HUES48 (cell line): ENCODE results near the gene ZDHHC16.
A peak's percentile ranks its signal among the peaks of the same experiment; 100 is the strongest.
"Not testable (repeated sequence)": the region's sequence is repeated elsewhere in the genome, so short reads cannot be mapped to it uniquely, and the experiment has no call there.

Experiments used
- H3K27ac ChIP-seq: one replicate; pipeline ENCODE4 v1.7.0; 2013; ENCODE audit warnings: low read depth, low read length, inconsistent platforms
- H3K27me3 ChIP-seq: 2 replicates; pipeline ENCODE4 v1.6.1; 2013; ENCODE audit warnings: mild to moderate bottlenecking, low read length; ENCODE audit not compliant: control insufficient read depth, insufficient read depth
- H3K36me3 ChIP-seq: 2 replicates; pipeline ENCODE4 v1.6.1; 2013; ENCODE audit warnings: low read length; ENCODE audit not compliant: control insufficient read depth, insufficient read depth
- H3K4me1 ChIP-seq: 2 replicates; pipeline ENCODE4 v1.6.1; 2013; ENCODE audit warnings: mild to moderate bottlenecking, low read length; ENCODE audit not compliant: control insufficient read depth, insufficient read depth
- H3K4me3 ChIP-seq: 2 replicates; pipeline ENCODE4 v1.5.1; 2013; ENCODE audit warnings: mild to moderate bottlenecking, low read depth, low read length
- H3K9ac ChIP-seq: 2 replicates; pipeline ENCODE4 v1.6.1; 2013; ENCODE audit warnings: mild to moderate bottlenecking, low read depth, low read length, moderate library complexity
- H3K9me3 ChIP-seq: 2 replicates; pipeline ENCODE4 v1.6.1; 2013; ENCODE audit warnings: low read length; ENCODE audit not compliant: control insufficient read depth, insufficient read depth

ZDHHC16 gene

DNA sequence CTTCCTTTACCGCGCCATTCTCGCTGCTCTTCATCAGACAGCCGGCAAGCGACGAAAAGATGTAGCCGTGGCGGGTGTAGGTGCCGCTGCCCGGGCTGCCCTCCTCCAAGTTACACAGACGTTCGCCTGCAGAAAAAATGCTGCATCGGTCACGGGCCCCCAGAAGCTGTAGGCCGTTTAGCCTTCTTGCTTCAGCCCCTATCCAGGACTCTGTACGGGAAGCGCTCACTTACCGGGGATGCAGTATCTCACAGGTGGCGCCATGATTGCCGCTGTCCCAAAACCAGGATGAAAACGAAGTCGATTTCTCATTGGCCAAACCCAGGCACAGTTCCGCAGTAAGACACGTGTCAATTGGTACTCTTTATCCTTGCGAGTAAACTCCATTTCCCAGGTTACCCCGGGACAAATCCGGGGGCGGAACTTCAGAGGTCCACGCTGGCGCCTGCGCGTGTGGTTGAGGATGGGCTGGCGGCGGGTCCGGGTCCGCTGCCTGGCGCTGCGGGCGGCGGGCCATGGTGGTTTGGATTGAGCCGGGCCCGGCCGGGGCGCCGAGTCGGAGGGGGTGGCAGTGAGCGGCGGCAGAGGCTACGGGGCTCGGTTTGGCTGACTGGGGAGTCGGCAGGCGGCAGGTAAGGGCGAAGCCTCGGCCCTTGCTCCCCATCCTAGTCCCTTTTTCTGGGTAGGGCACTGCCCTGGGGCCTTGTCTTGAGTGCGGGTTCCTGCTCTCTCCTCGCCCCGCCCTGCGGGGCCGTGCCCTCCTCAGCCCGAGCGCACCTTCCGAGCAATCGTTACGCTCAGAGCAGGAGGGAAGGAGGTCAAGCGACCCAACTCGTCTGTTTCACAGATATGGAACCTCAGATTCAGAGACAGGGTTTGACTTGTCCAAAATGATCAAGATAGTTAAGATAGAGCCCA, at the start of gene ZDHHC16, which contains the start of gene EXOSC1:
ZDHHC16 (plus strand) TSS at position 454 of the 918 bp plus-strand sequence. CDS start 5,501 bp downstream, outside the sequence.
EXOSC1 (minus strand) TSS at position 285 of the 918 bp plus-strand sequence; CDS start at position 264, 21 bp downstream.
- Histone ChIP-seq H3K27me3 (no peaks in the 10 kb centered on the region), H3K9me3 (no peaks in the 10 kb centered on the region), H3K27ac (peak within 1 kb of the TSS; percentile 74), H3K9ac (peak within 1 kb of the TSS; percentile 82), H3K36me3 (peaks cover 33% of the 10 kb centered on the region), H3K4me3 (peak within 1 kb of the TSS; percentile 94), H3K4me1 (peaks cover 8% of the 10 kb centered on the region)

DNA sequence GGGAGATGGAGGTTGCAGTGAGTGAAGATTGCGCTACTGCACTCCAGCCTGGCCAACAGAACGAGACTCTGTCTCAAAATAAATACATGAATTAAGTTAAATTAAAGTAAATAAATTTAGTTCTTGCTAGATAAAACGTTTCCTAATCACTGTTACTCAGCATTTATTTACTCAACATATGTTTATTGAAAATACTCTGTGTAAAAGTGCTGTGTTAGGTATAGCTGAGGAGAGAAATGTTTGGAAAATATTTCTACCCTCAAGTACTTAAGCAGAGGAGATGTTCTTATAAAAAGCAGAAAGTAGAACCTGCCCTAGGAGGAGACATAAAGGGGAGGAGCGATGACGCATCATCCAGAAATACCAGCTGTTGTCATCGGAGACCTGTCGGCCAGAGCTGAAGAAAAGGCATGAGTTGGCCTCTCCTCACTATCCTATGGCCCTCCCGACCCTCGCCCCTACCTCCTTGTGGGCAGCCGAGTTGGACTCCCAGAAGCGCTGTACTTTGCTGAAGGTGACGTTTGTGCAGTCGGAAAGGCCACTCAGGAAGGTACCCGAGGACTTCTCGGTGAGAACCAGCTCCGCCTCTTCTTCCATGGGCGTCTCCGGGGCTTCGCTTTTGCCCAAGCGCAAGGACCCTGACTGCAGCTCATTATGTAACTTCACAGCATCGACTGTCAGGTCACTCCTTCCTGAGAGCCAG, 46.0 kb upstream of the ZDHHC16 start:
- H3K4me1 ChIP-seq: peaks cover 7% of the 10 kb centered on the region
- H3K27me3 ChIP-seq: no peaks in the 10 kb centered on the region
- 0 out of 2 replicates have a peak overlapping the region, but pooled peaks have one; percentile 65 for H3K9ac ChIP-seq
- peaks cover 44% of the 10 kb centered on the region for H3K36me3 ChIP-seq
- H3K4me3 ChIP-seq: peak overlapping the region; percentile 90
- peak overlapping the region; percentile 79 for H3K27ac ChIP-seq
- no peaks in the 10 kb centered on the region for H3K9me3 ChIP-seq

DNA sequence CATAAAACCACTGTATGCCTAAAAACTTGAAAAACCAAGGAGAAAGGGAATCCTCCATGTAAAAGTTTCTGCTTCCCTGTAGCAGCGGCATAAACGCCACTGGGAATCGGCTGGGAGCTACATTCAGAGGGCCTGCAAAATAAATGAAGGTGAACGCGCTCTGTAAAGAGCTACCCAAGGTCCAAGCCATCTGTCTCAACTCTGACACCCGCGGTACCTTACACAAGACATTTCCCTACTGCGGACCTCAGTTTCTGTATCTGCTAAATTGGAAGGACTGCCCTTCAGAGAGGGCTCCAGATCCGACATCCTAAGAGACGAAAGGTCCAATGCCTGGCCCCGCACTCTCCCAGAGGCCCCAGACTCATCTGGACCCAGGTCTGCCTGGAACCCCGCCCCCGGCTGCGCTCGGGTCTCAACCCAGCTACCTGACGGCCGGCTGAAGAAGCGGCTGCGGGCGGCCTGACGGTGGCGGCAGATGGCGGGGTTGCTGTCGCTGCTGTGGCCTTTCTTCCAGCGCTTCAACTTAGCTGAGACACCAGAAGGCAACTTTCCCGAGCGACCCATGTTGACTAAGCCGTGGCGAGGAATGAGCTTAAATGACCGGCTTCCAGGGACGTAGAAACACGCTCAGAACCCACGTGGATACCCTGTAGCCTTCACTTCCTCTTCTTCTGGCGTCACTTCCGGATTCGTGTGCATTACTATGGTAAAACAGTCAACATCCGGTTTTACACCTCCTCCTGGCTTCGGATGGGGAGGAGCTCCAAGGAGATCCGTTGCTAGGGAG, 45.1 kb upstream of the ZDHHC16 start, which contains the start of gene RRP12:
RRP12 (minus strand) TSS at position 676 of the 790 bp plus-strand sequence; CDS start at position 567, 109 bp downstream.
- peak within 1 kb of the TSS; percentile 79 for H3K27ac ChIP-seq
- H3K36me3 ChIP-seq: peaks cover 36% of the 10 kb centered on the region

DNA sequence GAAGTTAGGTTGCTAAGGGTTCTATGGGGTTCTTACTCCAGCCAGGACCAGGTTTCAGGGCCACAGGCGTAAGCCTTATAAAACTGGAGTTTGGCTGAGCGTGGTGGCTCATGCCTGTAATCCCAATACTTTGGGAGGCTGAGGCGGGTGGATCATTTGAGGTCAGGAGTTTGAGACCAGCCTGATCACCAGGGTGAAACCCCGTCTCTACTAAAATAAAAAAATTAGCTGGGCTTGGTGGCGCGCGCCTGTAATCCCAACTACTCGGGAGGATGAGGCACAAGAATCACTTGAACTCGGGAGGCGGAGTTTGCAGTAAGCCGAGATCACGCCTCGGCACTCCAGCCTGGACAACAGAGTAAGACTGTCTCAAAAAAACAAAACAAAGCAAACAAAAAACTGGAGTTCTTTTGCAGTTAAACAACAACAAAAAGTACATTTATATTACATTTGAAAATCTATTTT, 44.5 kb upstream of the ZDHHC16 start:
- H3K9ac ChIP-seq: no peak overlapping the region
- peaks cover 29% of the 10 kb centered on the region for H3K36me3 ChIP-seq
- H3K4me1 ChIP-seq: peaks cover 7% of the 10 kb centered on the region
- peak overlapping the region; percentile 90 for H3K4me3 ChIP-seq
- H3K9me3 ChIP-seq: no peaks in the 10 kb centered on the region
- peak overlapping the region; percentile 79 for H3K27ac ChIP-seq
- H3K27me3 ChIP-seq: no peaks in the 10 kb centered on the region

More for the DNA sequence above, 45.1 kb upstream of the ZDHHC16 start, which contains the start of gene RRP12:
- peak within 1 kb of the TSS; percentile 65; the same call in 1 of the 2 replicates for H3K9ac ChIP-seq
- no peaks in the 10 kb centered on the region for H3K9me3 ChIP-seq
- H3K27me3 ChIP-seq: no peaks in the 10 kb centered on the region
- H3K4me3 ChIP-seq: peak within 1 kb of the TSS; percentile 90
- peaks cover 7% of the 10 kb centered on the region for H3K4me1 ChIP-seq

DNA sequence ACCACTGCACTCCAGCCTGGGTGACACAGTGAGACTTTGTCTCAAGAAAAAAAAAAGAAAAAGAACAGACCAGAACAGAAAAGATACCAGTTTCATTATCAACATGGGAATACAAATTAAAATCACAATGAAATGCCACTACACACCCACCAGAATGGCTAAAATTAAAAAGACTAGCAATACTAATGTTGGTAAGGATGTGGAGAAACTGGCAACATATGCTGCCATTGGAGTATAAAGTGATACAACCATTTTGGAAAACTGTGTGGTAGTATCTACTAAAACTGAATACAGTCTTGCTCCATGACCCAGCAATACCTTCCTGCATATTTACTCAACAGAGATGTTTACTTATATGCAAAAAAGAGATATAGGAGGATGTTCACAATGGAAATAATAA, 41.9 kb upstream of the ZDHHC16 start:
- Histone ChIP-seq H3K9me3 (no peaks in the 10 kb centered on the region), H3K27me3 (no peaks in the 10 kb centered on the region), H3K27ac (no peak overlapping the region), H3K9ac (no peak overlapping the region), H3K4me3 (no peak overlapping the region), H3K4me1 (peaks cover 7% of the 10 kb centered on the region), H3K36me3 (peaks cover 10% of the 10 kb centered on the region; the same call in 1 of the 2 replicates)

DNA sequence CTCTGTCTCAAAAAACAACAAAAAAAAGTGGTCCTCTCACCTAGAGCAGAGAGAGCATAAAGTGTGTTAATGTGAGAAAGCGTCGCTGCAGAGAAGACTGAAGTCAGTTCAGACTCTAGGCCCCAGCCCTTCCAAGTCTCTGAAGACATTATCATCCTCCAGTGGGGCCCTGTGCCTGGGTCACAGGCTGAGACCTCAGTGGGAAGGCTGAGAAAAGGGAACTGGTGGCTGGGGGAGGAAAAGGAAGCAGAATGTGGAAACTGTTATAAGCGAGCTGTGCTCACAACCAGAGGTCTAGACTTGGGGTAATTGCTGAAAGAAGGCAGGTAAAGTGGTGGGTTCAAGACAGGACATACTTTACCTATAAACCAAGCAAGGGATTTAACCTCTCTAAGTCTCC, 39.9 kb upstream of the ZDHHC16 start:
- H3K4me3 ChIP-seq: no peak overlapping the region
- H3K36me3 ChIP-seq: no peaks in the 10 kb centered on the region
- no peaks in the 10 kb centered on the region for H3K9me3 ChIP-seq
- H3K27me3 ChIP-seq: no peaks in the 10 kb centered on the region
- H3K9ac ChIP-seq: no peak overlapping the region
- no peak overlapping the region for H3K27ac ChIP-seq
- H3K4me1 ChIP-seq: no peaks in the 10 kb centered on the region

DNA sequence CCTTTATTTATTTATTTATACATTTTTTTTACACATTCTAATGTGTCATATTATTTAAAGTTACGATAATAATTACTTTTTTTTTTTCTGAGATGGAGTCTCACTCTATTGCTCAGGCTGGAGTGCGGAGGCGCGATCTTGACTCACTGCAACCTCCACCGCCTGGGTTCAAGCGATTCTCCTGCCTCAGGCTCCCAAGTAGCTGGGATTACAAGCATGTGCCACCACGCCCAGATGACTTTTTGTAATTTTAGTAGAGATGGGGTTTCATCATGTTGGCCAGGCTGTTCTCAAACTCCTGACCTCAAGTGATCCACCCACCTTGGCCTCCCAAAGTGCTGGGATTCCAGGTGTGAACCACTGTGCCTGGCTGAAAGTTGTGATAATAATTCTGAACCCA, 39.5 kb upstream of the ZDHHC16 start:
- H3K36me3 ChIP-seq, H3K9ac ChIP-seq, H3K9me3 ChIP-seq, H3K27ac ChIP-seq, H3K4me1 ChIP-seq, H3K27me3 ChIP-seq, H3K4me3 ChIP-seq: not testable (repeated sequence)

DNA sequence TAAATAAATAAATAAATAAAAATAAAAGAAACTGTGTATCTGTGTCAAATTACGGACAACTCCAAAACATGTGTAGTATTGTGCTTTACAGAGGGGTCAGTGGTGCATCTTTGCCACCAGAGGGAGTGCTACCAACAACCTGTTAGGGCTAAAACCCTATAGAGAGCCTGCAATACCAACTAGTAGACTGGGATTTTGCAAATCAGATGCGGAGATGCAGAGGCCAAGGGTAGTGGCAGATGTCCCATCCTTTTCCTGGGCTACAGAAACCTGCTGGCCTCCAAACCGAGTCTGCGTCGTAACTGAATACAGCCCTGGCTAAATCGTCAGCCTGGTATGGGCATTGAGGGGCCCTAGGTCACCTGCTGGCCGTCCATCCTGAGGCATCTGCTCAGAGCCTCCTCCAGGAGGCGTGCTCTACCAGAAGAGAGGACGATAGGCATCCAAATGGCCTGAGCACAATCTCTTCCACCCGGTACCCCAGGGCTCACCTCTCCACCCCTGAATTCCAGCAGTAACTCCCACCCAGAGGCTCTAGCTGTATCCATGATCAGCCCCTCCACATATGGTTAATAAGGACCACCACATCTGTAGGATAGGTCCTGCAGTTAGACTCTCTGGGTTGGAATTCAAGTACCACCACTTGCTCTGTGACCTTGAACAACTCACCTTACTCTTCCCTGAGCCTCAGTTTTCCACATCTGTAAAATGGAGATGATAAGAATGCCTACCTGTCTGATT, 38.6 kb upstream of the ZDHHC16 start:
- H3K27ac ChIP-seq: peak overlapping the region; percentile 26
- H3K36me3 ChIP-seq: no peaks in the 10 kb centered on the region
- no peaks in the 10 kb centered on the region for H3K9me3 ChIP-seq
- H3K9ac ChIP-seq: no peak overlapping the region
- no peaks in the 10 kb centered on the region for H3K4me1 ChIP-seq
- H3K4me3 ChIP-seq: peak overlapping the region; percentile 56
- H3K27me3 ChIP-seq: no peaks in the 10 kb centered on the region

DNA sequence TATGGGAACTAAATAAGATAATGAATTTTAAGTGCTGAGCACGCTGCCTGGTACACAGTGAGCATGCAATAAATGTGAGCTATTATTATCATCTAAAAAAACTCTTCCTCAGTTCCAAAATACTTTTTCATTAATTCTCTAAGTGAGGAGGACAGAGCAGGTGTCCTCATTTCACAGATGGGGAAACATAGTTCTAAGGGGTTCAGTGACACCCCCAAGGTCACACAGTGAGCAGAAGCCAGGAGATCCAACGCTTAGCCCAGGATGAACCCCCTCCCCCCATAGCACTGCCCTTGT, 38.1 kb upstream of the ZDHHC16 start:
- Histone ChIP-seq H3K36me3 (no peaks in the 10 kb centered on the region), H3K27me3 (no peaks in the 10 kb centered on the region), H3K4me1 (no peaks in the 10 kb centered on the region), H3K9ac (no peak overlapping the region), H3K9me3 (no peaks in the 10 kb centered on the region), H3K4me3 (no peak overlapping the region), H3K27ac (no peak overlapping the region)

DNA sequence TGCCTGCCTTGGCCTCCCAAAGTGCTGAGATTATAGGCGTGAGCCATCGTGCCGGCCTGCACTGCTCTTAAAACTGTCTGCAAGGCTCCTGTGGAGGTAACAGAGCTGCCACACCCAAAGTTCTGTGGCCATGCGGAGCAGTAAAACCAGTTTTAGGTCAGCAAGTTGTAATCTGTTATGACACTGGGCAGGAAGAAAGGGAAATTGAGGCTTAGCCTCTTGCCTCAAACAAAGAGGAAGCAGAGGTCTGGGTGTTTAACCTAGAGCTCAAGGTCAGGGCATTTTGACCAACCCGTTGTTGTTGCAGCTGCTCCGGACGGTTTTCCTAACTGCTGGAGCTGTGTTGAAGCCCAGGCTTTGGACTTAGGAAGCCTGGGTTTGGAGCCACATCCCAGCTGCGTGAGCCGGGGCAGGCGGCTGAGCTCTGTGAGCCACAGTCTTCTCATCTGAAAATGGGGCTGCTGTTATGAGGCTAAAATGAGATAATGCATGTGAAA, 37.4 kb upstream of the ZDHHC16 start:
- H3K4me1 ChIP-seq: no peaks in the 10 kb centered on the region
- H3K9ac ChIP-seq: no peak overlapping the region
- no peaks in the 10 kb centered on the region for H3K36me3 ChIP-seq
- no peaks in the 10 kb centered on the region for H3K9me3 ChIP-seq
- no peak overlapping the region for H3K27ac ChIP-seq
- H3K4me3 ChIP-seq: no peak overlapping the region
- H3K27me3 ChIP-seq: no peaks in the 10 kb centered on the region
